ENCODE results near the gene LMO2. TPM values are rescaled to one million over a fixed set of nuclear protein-coding genes. Genes with fewer than 3 reads are reported as not detected.
"Not testable (repeated sequence)": the region's sequence is repeated elsewhere in the genome, so short reads cannot be mapped to it uniquely, and the experiment has no call there.

LMO2 gene
- 47.8 and 67.6 TPM in 2 replicates for total RNA-seq

- no peak for DNase-seq (ENCODE audit: extremely low read depth, low read depth, low spot score)
These were observed at the start of gene LMO2 for GRCh38 chr11:33891714-33892327. Gene LMO2, minus strand, starts transcription at chr11:33892076. Its CDS starts 22,360 bp downstream, at chr11:33869716.

GRCh38 chr11:33940538-33940815 is 48.6 kb upstream of the LMO2 start:
- no peak for DNase-seq (ENCODE audit: extremely low read depth, low read depth, low spot score)

- DNase-seq (ENCODE audit: extremely low read depth, low read depth, low spot score) = peak; percentile 87
These were observed 45.1 kb upstream of the LMO2 start for GRCh38 chr11:33936725-33937604.

GRCh38 chr11:33935461-33936456 is 43.9 kb upstream of the LMO2 start:
- no peak for DNase-seq (ENCODE audit: extremely low read depth, low read depth, low spot score)

- no peak for DNase-seq (ENCODE audit: extremely low read depth, low read depth, low spot score)
These were observed 43.1 kb upstream of the LMO2 start for GRCh38 chr11:33935005-33935404.

- DNase-seq (ENCODE audit: extremely low read depth, low read depth, low spot score) = no peak
These were observed 42.6 kb upstream of the LMO2 start for GRCh38 chr11:33934450-33934849.

GRCh38 chr11:33933602-33934001 is 41.7 kb upstream of the LMO2 start:
- DNase-seq (ENCODE audit: extremely low read depth, low read depth, low spot score) = no peak

GRCh38 chr11:33932721-33933120 is 40.8 kb upstream of the LMO2 start:
- DNase-seq (ENCODE audit: extremely low read depth, low read depth, low spot score) = no peak

GRCh38 chr11:33931739-33932366 is 40.0 kb upstream of the LMO2 start:
- not testable (repeated sequence) for DNase-seq (ENCODE audit: extremely low read depth, low read depth, low spot score)

GRCh38 chr11:33931067-33931466 is 39.2 kb upstream of the LMO2 start:
- no peak for DNase-seq (ENCODE audit: extremely low read depth, low read depth, low spot score)

- peak; percentile 95 for DNase-seq (ENCODE audit: extremely low read depth, low read depth, low spot score)
These were observed 38.6 kb upstream of the LMO2 start for GRCh38 chr11:33930317-33931021.

GRCh38 chr11:33928564-33928963 is 36.7 kb upstream of the LMO2 start:
- DNase-seq (ENCODE audit: extremely low read depth, low read depth, low spot score) = no peak

- no peak for DNase-seq (ENCODE audit: extremely low read depth, low read depth, low spot score)
These were observed 35.0 kb upstream of the LMO2 start for GRCh38 chr11:33926671-33927552.

GRCh38 chr11:33924341-33924740 is 32.5 kb upstream of the LMO2 start:
- no peak for DNase-seq (ENCODE audit: extremely low read depth, low read depth, low spot score)

- no peak for DNase-seq (ENCODE audit: extremely low read depth, low read depth, low spot score)
These were observed 31.8 kb upstream of the LMO2 start for GRCh38 chr11:33923626-33924025.

GRCh38 chr11:33920838-33921613 is 29.1 kb upstream of the LMO2 start:
- no peak for DNase-seq (ENCODE audit: extremely low read depth, low read depth, low spot score)

GRCh38 chr11:33919645-33920044 is 27.8 kb upstream of the LMO2 start:
- DNase-seq (ENCODE audit: extremely low read depth, low read depth, low spot score) = no peak

GRCh38 chr11:33917402-33917801 is 25.5 kb upstream of the LMO2 start:
- not testable (repeated sequence) for DNase-seq (ENCODE audit: extremely low read depth, low read depth, low spot score)

Measured in glomerular endothelial cell (primary cell).